HG02943 (cell line): ENCODE results near the gene CCDC178.

ENCODE experiments used
- ATAC-seq: cut with Tn5 transposase; IDR thresholded peaks from one replicate; pipeline ENCODE4 v1.9.1; 2021; ENCODE audit warnings: mild to moderate bottlenecking, low read depth, moderate library complexity; ENCODE audit not compliant: unreplicated experiment

The CCDC178 gene

GRCh38 chr18:32930695-32931301 lies 509.7 kb downstream of the CCDC178 start:
- ATAC-seq: peak; percentile 98

- ATAC-seq: no peak
Measured at GRCh38 chr18:32929213-32929612, 511.3 kb downstream of the CCDC178 start.

GRCh38 chr18:32922951-32923430 lies 517.5 kb downstream of the CCDC178 start:
- no peak for ATAC-seq

- no peak for ATAC-seq
Measured at GRCh38 chr18:32920796-32921787, 519.4 kb downstream of the CCDC178 start.

- ATAC-seq: peak; percentile 96
Measured at GRCh38 chr18:32919799-32920198, 520.7 kb downstream of the CCDC178 start.

GRCh38 chr18:32918692-32919250 lies 521.8 kb downstream of the CCDC178 start:
- ATAC-seq: no peak

- no peak for ATAC-seq
Measured at GRCh38 chr18:32915516-32915915, 525.0 kb downstream of the CCDC178 start.

GRCh38 chr18:32911660-32912284 lies 528.7 kb downstream of the CCDC178 start:
- no peak for ATAC-seq

- no peak for ATAC-seq
Measured at GRCh38 chr18:32910694-32911296, 529.7 kb downstream of the CCDC178 start.

- no peak for ATAC-seq
Measured at GRCh38 chr18:32909798-32910561, 530.5 kb downstream of the CCDC178 start.

- no peak for ATAC-seq
Measured at GRCh38 chr18:32908424-32908805, 532.1 kb downstream of the CCDC178 start.

GRCh38 chr18:32907648-32908423 lies 532.7 kb downstream of the CCDC178 start:
- ATAC-seq: no peak

GRCh38 chr18:32907311-32907585 lies 533.3 kb downstream of the CCDC178 start:
- no peak for ATAC-seq

GRCh38 chr18:32906506-32907310 lies 533.8 kb downstream of the CCDC178 start:
- ATAC-seq: no peak

GRCh38 chr18:32905651-32906050 lies 534.9 kb downstream of the CCDC178 start:
- ATAC-seq: no peak

- no peak for ATAC-seq
Measured at GRCh38 chr18:32902568-32903330, 537.8 kb downstream of the CCDC178 start.

- ATAC-seq: no peak
Measured at GRCh38 chr18:32899819-32900218, 540.7 kb downstream of the CCDC178 start.
